GM18867 (cell line): ENCODE measurements around the gene ZKSCAN1.

ENCODE experiments used
- ATAC-seq: cut with Tn5 transposase; IDR thresholded peaks from one replicate; pipeline ENCODE4 v1.9.1; 2021; ENCODE audit warnings: mild to moderate bottlenecking, moderate library complexity; ENCODE audit not compliant: unreplicated experiment

The ZKSCAN1 gene

GRCh38 chr7:100034871-100035510 is 19.6 kb downstream of the ZKSCAN1 start:
- ATAC-seq = no peak

GRCh38 chr7:100035876-100036275 is 20.5 kb downstream of the ZKSCAN1 start:
- no peak for ATAC-seq

GRCh38 chr7:100038326-100038725 is 22.9 kb downstream of the ZKSCAN1 start:
- ATAC-seq = no peak

- ATAC-seq = no peak
Observed at GRCh38 chr7:100040575-100040974, 25.2 kb downstream of the ZKSCAN1 start.

- no peak for ATAC-seq
Observed at GRCh38 chr7:100044718-100045117, 29.3 kb downstream of the ZKSCAN1 start.

GRCh38 chr7:100048680-100049079 is 33.3 kb downstream of the ZKSCAN1 start:
- no peak for ATAC-seq

GRCh38 chr7:100049441-100050291 is 34.3 kb downstream of the ZKSCAN1 start, which contains the start of gene ZSCAN21:
Gene ZSCAN21 (plus strand): TSS chr7:100049774. CDS start chr7:100057007, 7,233 bp downstream.
- peak; percentile 84 for ATAC-seq

GRCh38 chr7:100051611-100052010 is 36.2 kb downstream of the ZKSCAN1 start:
- no peak for ATAC-seq

- ATAC-seq = no peak
Observed at GRCh38 chr7:100053215-100053614, 37.8 kb downstream of the ZKSCAN1 start.

GRCh38 chr7:100057006-100057405 is 41.6 kb downstream of the ZKSCAN1 start:
- ATAC-seq = no peak

- ATAC-seq = no peak
Observed at GRCh38 chr7:100059251-100059739, 43.9 kb downstream of the ZKSCAN1 start.

- no peak for ATAC-seq
Observed at GRCh38 chr7:100061518-100062193, 46.3 kb downstream of the ZKSCAN1 start.

GRCh38 chr7:100063376-100063775 is 48.0 kb downstream of the ZKSCAN1 start:
- no peak for ATAC-seq

GRCh38 chr7:100064162-100064561 is 48.8 kb downstream of the ZKSCAN1 start:
- ATAC-seq = no peak

- no peak for ATAC-seq
Observed at GRCh38 chr7:100065452-100066186, 50.2 kb downstream of the ZKSCAN1 start.

- no peak for ATAC-seq
Observed at GRCh38 chr7:100066953-100067352, 51.6 kb downstream of the ZKSCAN1 start.

GRCh38 chr7:100069991-100070390 is 54.6 kb downstream of the ZKSCAN1 start:
- ATAC-seq = no peak

GRCh38 chr7:100071018-100071723 is 55.8 kb downstream of the ZKSCAN1 start:
- no peak for ATAC-seq

- ATAC-seq = no peak
Observed at GRCh38 chr7:100072462-100072861, 57.1 kb downstream of the ZKSCAN1 start.

- ATAC-seq = no peak
Observed at GRCh38 chr7:100074841-100075240, 59.4 kb downstream of the ZKSCAN1 start.
